Skeletal muscle tissue (tissue), 4 donors: ENCODE results near the gene TBC1D1. TPM values are rescaled to one million over a fixed set of nuclear protein-coding genes. Genes with fewer than 3 reads are reported as not detected.
"Not testable (repeated sequence)": the region's sequence is repeated elsewhere in the genome, so short reads cannot be mapped to it uniquely, and the experiment has no call there.

ENCODE experiments used
- H3K27ac ChIP-seq: one replicate; pipeline ENCODE4 v1.7.0; 2013; ENCODE audit warnings: mild to moderate bottlenecking, low read depth, low read length, inconsistent platforms
- H3K27me3 ChIP-seq, 3 donors: one replicate each; pipeline ENCODE4 v1.7.0; 2013; ENCODE audit warnings: low read length in 3 of 3; ENCODE audit not compliant: control insufficient read depth in 3 of 3, insufficient read depth in 3 of 3
- H3K36me3 ChIP-seq, 3 donors: one replicate each; pipeline ENCODE4 v1.7.0; 2013; ENCODE audit warnings: low read length in 3 of 3; ENCODE audit not compliant: control insufficient read depth in 3 of 3, insufficient read depth in 3 of 3
- H3K4me1 ChIP-seq, 3 donors: one replicate each; pipeline ENCODE4 v1.7.0; 2013; ENCODE audit warnings: low read length in 3 of 3, mild to moderate bottlenecking in 3 of 3; ENCODE audit not compliant: control insufficient read depth in 3 of 3, insufficient read depth in 3 of 3
- H3K4me3 ChIP-seq, 3 donors: one replicate each; pipeline ENCODE4 v1.7.0; 2013; ENCODE audit warnings: low read length in 3 of 3
- H3K9ac ChIP-seq, 3 donors: one replicate each; pipeline ENCODE4 v1.7.0; 2013; ENCODE audit warnings: low read length in 3 of 3, mild to moderate bottlenecking in 3 of 3, moderate library complexity in 2 of 3, low read depth in 1 of 3
- H3K9me3 ChIP-seq, 3 donors: one replicate each; pipeline ENCODE4 v1.7.0; 2013; ENCODE audit warnings: low read length in 3 of 3; ENCODE audit not compliant: control insufficient read depth in 3 of 3
- total RNA-seq: library from RNA; depleted of rRNA; stranded (reverse); fragments of >200 nt; gene quantifications from one replicate; pipeline ENCODE4 v1.2.3, GENCODE V29; 2014
- donor health status: Osteomylitis.

TBC1D1 gene
- total RNA-seq, 1 donor from 2014 or later: 54.3 TPM

GRCh38 chr4:37922328-37922727, 31.4 kb downstream of the TBC1D1 start:
- Histone ChIP-seq H3K9ac (no peak overlapping the region), H3K4me3 (no peak overlapping the region), H3K9me3 (no peaks in the 10 kb centered on the region), H3K27ac (no peak overlapping the region), H3K4me1 (no peaks in the 10 kb centered on the region), H3K27me3 (no peaks in the 10 kb centered on the region), H3K36me3 (no peaks in the 10 kb centered on the region)

GRCh38 chr4:37923089-37923488, 32.2 kb downstream of the TBC1D1 start:
- not testable (repeated sequence) for H3K9ac ChIP-seq, H3K27me3 ChIP-seq, H3K4me3 ChIP-seq, H3K9me3 ChIP-seq, H3K27ac ChIP-seq, H3K36me3 ChIP-seq, H3K4me1 ChIP-seq

GRCh38 chr4:37924946-37925345, 34.1 kb downstream of the TBC1D1 start:
- Histone ChIP-seq H3K27ac (no peak overlapping the region), H3K4me1 (peaks cover 2 to 5% (median 4%) of the 10 kb centered on the region in 3 donors), H3K4me3 (no peak overlapping the region), H3K36me3 (no peaks in the 10 kb centered on the region), H3K9ac (no peak overlapping the region), H3K27me3 (no peaks in the 10 kb centered on the region), H3K9me3 (no peaks in the 10 kb centered on the region)

GRCh38 chr4:37927434-37927833, 36.5 kb downstream of the TBC1D1 start:
- Histone ChIP-seq H3K36me3 (no peaks in the 10 kb centered on the region), H3K9ac (no peak overlapping the region), H3K4me3 (no peak overlapping the region), H3K4me1 (peaks cover 8 to 12% (median 8%) of the 10 kb centered on the region in 3 donors), H3K27ac (no peak overlapping the region), H3K27me3 (no peaks in the 10 kb centered on the region), H3K9me3 (no peaks in the 10 kb centered on the region)

GRCh38 chr4:37928426-37929416, 37.8 kb downstream of the TBC1D1 start:
- H3K4me3 ChIP-seq: no peak overlapping the region

GRCh38 chr4:37934096-37934495, 43.2 kb downstream of the TBC1D1 start:
- Histone ChIP-seq H3K27me3 (no peaks in the 10 kb centered on the region), H3K27ac (peak overlapping the region; percentile 88), H3K36me3 (no peaks in the 10 kb centered on the region), H3K4me3 (peak overlapping the region in 2 of 3 donors; percentile 30 to 47), H3K9me3 (no peaks in the 10 kb centered on the region), H3K4me1 (peaks cover 42 to 54% (median 53%) of the 10 kb centered on the region in 3 donors), H3K9ac (peak overlapping the region in 2 of 3 donors; percentile 47 to 72)

More at GRCh38 chr4:37928426-37929416, 37.8 kb downstream of the TBC1D1 start:
- Histone ChIP-seq H3K27me3 (no peaks in the 10 kb centered on the region), H3K36me3 (no peaks in the 10 kb centered on the region), H3K9ac (peak overlapping the region; percentile 33 to 43 (median 40)), H3K9me3 (no peaks in the 10 kb centered on the region), H3K27ac (no peak overlapping the region), H3K4me1 (peaks cover 16 to 19% (median 19%) of the 10 kb centered on the region in 3 donors)

GRCh38 chr4:37934609-37935008, 43.7 kb downstream of the TBC1D1 start:
- H3K9me3 ChIP-seq: no peaks in the 10 kb centered on the region
- peak overlapping the region in 2 of 3 donors; percentile 47 to 72 for H3K9ac ChIP-seq
- H3K4me1 ChIP-seq: peaks cover 41 to 53% (median 49%) of the 10 kb centered on the region in 3 donors
- H3K27me3 ChIP-seq: no peaks in the 10 kb centered on the region
- H3K4me3 ChIP-seq: peak overlapping the region in 1 of 3 donors; percentile 47
- H3K36me3 ChIP-seq: no peaks in the 10 kb centered on the region
- peak overlapping the region; percentile 88 for H3K27ac ChIP-seq

DNA sequence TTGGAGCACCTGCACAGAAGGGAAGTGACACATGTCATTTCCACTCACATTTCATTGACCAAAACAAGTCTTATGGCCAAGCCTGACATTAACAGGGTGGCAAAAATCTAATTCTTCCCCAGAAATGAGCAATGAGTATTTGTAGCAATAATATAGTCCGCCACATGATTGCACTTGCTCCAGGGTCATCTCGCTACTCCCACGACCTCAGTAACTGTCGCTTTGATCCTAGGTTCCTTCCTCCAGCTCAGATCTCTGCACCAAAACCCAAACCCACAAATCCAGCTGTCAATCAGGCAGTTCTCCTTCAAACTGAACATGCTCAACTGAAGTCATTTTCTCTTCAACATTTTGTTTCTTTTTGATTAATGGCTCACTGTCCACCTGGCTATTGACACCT, 44.1 kb downstream of the TBC1D1 start:
- H3K27ac ChIP-seq: peak overlapping the region; percentile 88
- no peaks in the 10 kb centered on the region for H3K9me3 ChIP-seq
- no peaks in the 10 kb centered on the region for H3K36me3 ChIP-seq
- no peak overlapping the region for H3K9ac ChIP-seq
- no peaks in the 10 kb centered on the region for H3K27me3 ChIP-seq
- no peak overlapping the region for H3K4me3 ChIP-seq
- peaks cover 41 to 53% (median 49%) of the 10 kb centered on the region in 3 donors for H3K4me1 ChIP-seq

- Histone ChIP-seq H3K27me3 (no peaks in the 10 kb centered on the region), H3K9ac (peak overlapping the region; percentile 60 to 77 (median 76)), H3K4me3 (peak overlapping the region; percentile 19 to 57 (median 55)), H3K9me3 (no peaks in the 10 kb centered on the region), H3K4me1 (peaks cover 38 to 49% (median 47%) of the 10 kb centered on the region in 3 donors), H3K36me3 (no peaks in the 10 kb centered on the region), H3K27ac (peak overlapping the region; percentile 88)
These were observed 46.1 kb downstream of the TBC1D1 start for GRCh38 chr4:37936889-37937498.

DNA sequence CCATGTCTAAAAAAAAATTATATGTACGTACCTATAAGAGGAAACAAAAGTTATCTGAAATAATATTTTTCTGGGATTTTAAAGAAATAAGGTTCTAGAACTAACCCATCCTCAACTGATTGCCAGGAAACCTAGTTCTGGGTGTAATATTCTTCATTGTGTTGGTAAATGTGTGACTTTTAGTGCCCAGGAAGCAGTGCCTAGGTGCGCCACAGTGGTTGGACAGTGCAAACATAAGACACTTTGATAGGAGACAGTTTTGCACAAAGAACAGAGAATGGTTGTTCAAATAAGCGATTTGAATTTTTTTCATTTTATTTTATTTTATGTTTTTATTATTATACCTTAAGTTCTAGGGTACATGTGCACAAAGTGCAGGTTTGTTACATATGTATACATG, 47.3 kb downstream of the TBC1D1 start:
- Histone ChIP-seq H3K9ac (no peak overlapping the region), H3K4me3 (no peak overlapping the region), H3K27me3 (no peaks in the 10 kb centered on the region), H3K36me3 (no peaks in the 10 kb centered on the region), H3K27ac (no peak overlapping the region), H3K4me1 (peaks cover 29 to 41% (median 40%) of the 10 kb centered on the region in 3 donors), H3K9me3 (no peaks in the 10 kb centered on the region)
